PFSK-1 (cell line): ENCODE results near the gene CRADD.

ENCODE experiments used
- FOXP2 ChIP-seq: optimal IDR thresholded peaks from 2 replicates; pipeline ENCODE3; 2011; ENCODE audit warnings: borderline replicate concordance, control low read depth, inconsistent platforms; ENCODE audit not compliant: insufficient read depth; ENCODE audit errors: extremely low read length, extremely low read depth
- POLR2AphosphoS5 ChIP-seq: IDR thresholded peaks from 2 replicates; pipeline ENCODE4 v1.6.1; 2012; ENCODE audit warnings: low read depth, mild to moderate bottlenecking, control low read depth, low read length, moderate library complexity
- SIN3A ChIP-seq: IDR thresholded peaks from 2 replicates; pipeline ENCODE4 v1.6.1; 2012; ENCODE audit warnings: mild to moderate bottlenecking, low read length, moderate library complexity, borderline replicate concordance; ENCODE audit not compliant: insufficient read depth
- TAF1 ChIP-seq: IDR thresholded peaks from 2 replicates; pipeline ENCODE4 v1.6.1; 2012; ENCODE audit warnings: low read length, control low read depth, borderline replicate concordance; ENCODE audit not compliant: insufficient read depth
- TF ChIP-seq, protein P1 (sequence below), 2 experiments: IDR thresholded peaks; 2 replicates each; pipeline versions ENCODE4 v1.6.1 to v1.8.0; 2011 to 2012; ENCODE audit warnings: low read depth in 2 of 2, low read length in 2 of 2, control low read depth in 1 of 2, inconsistent platforms in 1 of 2, mild to moderate bottlenecking in 1 of 2, moderate library complexity in 1 of 2; ENCODE audit not compliant: insufficient read depth in 1 of 2

Gene CRADD

GRCh38 chr12:93915411-93915810 lies 238.2 kb downstream of the CRADD start:
- TF ChIP-seq SIN3A (no peak), FOXP2 (no peak), TAF1 (no peak), POLR2AphosphoS5 (no peak)
- TF ChIP-seq, protein P1, sequence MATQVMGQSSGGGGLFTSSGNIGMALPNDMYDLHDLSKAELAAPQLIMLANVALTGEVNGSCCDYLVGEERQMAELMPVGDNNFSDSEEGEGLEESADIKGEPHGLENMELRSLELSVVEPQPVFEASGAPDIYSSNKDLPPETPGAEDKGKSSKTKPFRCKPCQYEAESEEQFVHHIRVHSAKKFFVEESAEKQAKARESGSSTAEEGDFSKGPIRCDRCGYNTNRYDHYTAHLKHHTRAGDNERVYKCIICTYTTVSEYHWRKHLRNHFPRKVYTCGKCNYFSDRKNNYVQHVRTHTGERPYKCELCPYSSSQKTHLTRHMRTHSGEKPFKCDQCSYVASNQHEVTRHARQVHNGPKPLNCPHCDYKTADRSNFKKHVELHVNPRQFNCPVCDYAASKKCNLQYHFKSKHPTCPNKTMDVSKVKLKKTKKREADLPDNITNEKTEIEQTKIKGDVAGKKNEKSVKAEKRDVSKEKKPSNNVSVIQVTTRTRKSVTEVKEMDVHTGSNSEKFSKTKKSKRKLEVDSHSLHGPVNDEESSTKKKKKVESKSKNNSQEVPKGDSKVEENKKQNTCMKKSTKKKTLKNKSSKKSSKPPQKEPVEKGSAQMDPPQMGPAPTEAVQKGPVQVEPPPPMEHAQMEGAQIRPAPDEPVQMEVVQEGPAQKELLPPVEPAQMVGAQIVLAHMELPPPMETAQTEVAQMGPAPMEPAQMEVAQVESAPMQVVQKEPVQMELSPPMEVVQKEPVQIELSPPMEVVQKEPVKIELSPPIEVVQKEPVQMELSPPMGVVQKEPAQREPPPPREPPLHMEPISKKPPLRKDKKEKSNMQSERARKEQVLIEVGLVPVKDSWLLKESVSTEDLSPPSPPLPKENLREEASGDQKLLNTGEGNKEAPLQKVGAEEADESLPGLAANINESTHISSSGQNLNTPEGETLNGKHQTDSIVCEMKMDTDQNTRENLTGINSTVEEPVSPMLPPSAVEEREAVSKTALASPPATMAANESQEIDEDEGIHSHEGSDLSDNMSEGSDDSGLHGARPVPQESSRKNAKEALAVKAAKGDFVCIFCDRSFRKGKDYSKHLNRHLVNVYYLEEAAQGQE (IDR thresholded peaks at IDR 0.05; ENCODE audit: insufficient read depth in 1 of 2, low read depth in 2 of 2, low read length in 2 of 2): no peak

DNA sequence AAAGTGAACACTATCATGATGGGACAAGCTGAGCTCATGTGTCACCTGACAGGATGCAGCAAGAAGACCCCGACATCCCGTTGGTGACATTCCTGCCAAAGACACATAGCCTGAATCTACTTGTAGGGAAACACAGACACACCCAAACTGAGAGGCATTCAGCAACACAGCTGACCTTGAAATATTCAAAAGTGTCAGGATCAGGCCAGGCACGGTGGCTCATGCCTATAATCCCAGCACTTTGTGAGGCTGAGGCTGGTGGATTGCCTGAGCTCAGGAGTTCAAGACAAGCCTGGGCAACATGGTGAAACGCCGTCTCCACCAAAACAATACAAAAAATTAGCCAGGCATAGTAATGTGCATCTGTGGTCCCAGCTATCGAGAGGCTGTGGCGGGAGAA lies 239.2 kb downstream of the CRADD start:
- TF ChIP-seq TAF1 (no peak), FOXP2 (no peak)
- TF ChIP-seq, protein P1 (IDR thresholded peaks at IDR 0.05; ENCODE audit: insufficient read depth in 1 of 2, low read depth in 2 of 2, low read length in 2 of 2): no peak

- TF ChIP-seq TAF1: no peak
- no peak for TF ChIP-seq POLR2AphosphoS5
- TF ChIP-seq SIN3A: no peak
- TF ChIP-seq, protein P1 (IDR thresholded peaks at IDR 0.05; ENCODE audit: insufficient read depth in 1 of 2, low read depth in 2 of 2, low read length in 2 of 2): no peak
- no peak for TF ChIP-seq FOXP2
Measured at GRCh38 chr12:93918262-93918661, 241.1 kb downstream of the CRADD start.

- TF ChIP-seq, protein P1 (IDR thresholded peaks at IDR 0.05; ENCODE audit: insufficient read depth in 1 of 2, low read depth in 2 of 2, low read length in 2 of 2): no peak
- TF ChIP-seq SIN3A: no peak
Measured at GRCh38 chr12:93918900-93919299, 241.7 kb downstream of the CRADD start.

DNA sequence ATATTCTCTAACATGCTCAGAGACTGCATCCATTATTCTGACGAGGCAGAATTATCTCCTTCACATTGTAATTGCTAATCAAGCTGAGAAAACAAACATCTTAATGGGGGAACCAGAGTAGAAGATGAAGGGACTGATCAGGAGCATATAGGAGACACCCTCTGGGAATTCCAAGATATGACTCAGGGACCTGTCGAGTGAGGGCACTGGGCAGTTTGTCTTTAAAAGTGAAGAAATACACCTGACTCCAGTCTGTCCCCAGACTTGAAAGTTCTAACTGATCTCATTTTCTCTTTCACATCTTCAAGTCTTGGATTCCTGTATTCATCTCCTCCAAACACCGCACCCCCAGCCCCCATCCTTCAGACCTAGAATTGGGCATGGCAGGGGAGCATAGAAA lies 244.3 kb downstream of the CRADD start:
- TF ChIP-seq POLR2AphosphoS5 (no peak), SIN3A (no peak), FOXP2 (no peak), TAF1 (no peak)
- TF ChIP-seq, protein P1 (IDR thresholded peaks at IDR 0.05; ENCODE audit: insufficient read depth in 1 of 2, low read depth in 2 of 2, low read length in 2 of 2): no peak
